NCI-H187 treated with DMSO at 0.1 percent for 48 hours (cell line): ENCODE data around the gene NUP133.
"Not testable (repeated sequence)": the region's sequence is repeated elsewhere in the genome, so short reads cannot be mapped to it uniquely, and the experiment has no call there.

ENCODE experiments used
- DNase-seq: peaks from one replicate; lab custom pipeline; 2025; lab: John Stamatoyannopoulos, UW

The NUP133 gene

DNA sequence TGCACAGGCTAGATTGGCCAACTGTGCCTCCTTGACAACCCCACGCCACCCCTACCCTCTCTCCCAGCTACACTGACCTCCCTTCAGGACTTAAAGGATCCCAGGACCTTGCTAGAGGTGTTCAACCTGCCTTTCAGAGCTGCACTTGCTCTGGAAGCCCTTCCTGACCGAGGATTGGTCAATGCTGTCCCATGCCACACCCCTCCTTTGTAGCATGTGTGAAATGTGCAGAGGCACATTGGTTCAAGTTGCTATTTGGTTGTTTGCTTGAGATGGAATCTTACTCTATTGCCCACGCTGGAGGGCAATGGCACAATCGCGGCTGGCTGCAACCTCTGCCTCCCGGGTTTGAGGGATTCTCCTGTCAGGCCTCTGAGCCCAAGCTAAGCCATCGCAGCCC lies 96.1 kb downstream of the NUP133 start:
- DNase-seq = no peak

DNA sequence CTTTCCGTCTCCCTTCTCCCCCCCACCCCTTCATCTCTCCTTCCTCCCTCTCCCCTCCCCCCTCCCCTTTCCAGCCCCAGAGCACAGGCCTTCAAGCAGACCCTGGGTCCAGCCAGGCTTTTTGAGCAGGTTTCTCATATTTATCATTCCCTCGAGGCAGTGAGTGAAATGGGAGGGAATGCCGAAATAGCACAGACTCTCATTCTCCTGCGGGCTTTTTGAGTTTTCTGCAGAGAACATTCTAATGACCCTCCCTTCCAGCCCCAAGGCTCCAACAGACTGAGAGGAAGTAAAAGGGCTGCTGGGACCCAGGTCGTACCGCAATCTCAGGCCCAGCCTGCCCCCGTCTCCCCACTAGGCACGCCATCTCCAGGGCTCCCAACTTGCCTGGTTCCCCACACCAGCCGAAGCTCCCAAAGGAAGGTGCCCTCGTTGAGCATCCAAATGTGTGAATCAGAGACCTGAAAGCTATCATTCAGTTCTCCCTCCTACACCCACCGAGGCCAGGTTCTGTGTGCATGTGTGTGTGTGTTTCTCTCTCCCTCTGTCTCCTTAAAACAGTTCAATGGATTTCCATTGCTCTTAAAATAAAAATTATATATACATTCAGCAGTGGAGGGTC lies 96.6 kb downstream of the NUP133 start:
- DNase-seq = no peak

DNA sequence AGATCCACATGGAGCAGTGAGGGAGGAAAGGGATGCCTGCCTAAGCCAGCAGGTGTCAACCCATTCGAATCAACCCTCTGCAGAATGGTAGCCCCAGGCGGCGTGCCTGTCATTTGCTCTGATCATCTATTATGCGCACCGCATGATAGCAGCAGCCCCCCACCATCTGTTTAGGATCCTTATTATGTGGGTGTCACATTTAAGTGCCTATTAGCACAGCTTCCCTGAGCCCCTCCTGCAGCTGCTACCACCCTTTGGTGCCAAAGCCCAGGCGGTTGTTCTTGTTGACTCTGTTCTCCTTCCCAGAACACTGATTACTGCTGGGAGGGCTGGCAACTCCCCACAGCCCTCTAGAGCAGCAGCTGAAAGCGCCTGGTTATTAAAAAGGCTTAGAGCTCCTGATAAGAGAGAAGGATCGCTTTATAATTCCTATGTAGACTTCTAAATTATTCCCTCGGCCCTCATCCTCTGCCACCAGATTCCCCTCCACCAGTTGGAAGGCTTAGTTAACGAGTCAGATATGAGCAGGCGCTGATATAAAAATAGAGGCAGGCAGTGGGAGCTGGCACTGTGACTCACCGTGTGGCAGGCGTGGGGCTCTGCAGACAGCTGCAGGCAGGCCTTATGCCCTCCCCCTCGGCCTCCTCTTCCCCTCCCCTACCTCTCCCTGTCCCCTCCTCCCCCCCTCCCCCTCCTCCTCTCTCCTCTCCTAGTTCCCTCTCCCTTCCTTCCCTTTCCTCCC lies 97.3 kb downstream of the NUP133 start:
- no peak for DNase-seq

DNA sequence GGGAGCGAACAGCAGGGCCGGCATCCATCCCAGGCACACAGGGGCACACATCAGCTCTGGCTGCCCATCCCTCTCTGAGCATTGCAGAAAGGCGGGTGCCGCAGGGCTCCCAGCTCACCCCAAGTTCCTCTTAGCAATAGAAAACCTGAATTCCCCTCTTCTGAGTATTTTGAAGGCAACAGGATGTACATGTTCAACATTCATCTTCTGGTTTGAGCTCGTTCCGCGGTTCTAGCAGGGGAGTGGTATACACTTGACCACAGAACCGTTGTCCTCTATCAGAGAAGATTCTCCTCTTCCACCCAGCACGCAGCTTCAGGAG lies 97.8 kb downstream of the NUP133 start:
- DNase-seq = no peak

DNA sequence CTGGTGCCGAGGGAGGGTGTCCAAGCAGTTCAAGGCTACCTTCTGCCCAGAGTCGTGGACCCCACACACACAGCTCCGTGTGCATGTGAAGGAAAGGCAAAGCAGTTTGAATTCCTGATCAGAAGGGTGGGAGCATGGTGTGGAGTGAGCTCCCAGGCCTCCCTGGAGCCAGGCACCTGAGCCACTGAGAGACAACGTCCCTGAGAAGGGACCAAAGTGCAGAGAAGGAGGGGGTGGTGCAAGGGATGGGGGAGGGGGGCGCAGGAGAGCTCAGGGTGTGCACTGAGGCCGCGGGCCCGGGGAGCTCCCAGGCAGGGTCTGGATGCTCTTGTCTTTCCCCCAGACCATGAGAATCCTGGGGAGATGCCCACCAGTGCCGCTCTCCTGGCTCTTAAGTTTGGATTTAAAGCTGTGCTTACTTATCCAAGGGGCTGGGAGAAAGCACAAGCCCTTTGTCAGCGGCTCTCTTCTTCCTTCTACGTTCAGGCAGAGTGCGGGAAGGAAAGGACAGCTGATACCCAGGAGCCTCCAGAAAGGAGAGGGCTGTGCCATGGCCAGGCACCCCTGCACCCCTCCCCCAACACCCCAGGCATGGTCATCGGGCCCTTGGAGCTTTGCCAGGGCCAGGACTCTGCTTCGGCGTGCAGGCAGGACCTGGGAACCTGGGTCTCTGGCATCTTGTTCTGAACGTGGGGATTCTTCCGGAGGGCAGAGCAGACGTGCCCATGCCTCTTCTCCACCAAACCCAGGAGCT lies 98.3 kb downstream of the NUP133 start:
- no peak for DNase-seq

DNA sequence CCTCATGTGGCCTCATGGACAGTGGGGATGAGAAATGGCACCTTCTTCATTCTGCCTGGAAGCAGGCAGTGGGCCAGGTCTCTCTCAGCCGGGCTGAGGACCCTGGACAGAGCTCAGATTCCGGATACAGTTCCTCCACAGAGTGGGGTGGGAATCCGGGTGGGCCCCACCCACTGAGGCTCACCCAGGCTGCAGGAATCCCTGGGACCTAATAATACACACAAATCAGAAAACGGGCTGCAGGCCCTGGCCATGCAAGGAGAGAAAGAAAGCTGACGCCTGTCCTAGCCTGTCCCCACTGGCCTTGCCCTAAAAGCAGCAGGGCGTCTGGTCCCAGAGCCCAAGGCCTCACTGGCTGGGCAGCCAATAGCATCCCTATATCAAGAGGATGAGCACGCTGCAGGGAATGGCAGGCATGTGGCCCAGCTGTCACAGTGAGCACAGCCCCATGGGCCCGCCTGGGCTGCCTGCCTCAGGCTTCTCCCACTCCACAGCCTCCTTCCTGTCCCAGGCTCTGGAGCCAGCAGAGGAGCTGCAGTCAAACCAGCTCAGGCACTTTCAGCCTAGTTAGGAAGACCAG lies 99.6 kb downstream of the NUP133 start:
- DNase-seq = no peak

DNA sequence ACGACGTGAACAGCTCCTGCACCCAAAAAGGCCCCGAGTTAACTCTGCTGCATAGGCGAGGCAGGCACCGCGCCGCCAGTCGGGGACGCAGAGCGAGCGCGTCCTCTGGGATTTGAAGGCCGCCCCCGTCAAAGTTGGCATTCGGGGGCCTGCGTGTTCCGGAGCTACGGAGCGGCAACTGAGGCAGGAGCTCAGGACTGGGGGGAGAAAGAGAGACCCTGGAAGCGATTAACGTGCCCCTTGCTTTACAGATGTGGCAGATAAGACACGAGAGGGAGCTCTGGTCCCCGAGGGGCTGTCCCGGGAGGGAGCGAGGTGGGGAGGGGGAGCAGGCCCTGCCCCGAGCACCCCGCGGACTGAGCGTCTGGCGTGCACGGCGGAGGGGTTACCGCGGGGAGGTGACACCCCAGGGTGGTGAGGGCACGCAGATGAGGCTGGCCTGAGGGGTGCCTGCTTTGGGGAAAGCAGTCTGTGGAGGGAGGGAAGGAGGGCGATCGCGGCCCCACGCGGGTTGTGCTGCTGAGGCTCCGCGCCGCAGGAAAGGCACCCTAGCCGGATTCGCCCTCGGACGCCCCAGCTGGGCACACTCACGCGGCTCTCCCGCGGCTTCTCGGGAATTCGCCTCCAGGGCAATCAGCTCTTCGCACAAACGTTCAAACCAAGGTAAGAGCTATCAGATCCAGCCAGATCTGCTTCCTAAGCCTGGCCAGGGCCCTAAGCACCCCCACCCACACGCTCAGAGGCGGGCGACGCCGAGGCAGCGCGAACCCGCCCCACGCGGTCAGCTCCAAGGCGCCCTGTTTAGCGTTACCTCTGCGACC lies 100.7 kb downstream of the NUP133 start:
- DNase-seq = no peak

DNA sequence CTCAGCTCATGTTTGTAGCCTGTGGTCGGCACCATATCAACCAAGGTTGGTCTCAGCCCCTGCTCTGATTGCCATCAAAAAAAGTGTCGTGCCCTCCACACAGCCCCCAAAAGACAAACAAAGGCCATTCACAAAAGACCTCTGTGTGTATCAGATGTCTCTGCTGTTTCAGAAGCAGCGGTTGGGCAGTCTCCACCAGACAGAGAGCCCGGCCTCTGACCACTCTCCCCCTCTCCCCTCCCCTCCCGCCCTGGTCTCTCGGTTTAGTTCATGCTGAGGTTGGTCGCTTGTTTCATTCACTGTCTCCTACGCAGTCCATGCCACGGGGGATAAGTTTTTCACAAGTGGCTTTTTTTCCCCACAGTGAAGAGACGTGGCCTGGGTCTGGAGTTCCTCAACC lies 101.3 kb downstream of the NUP133 start:
- DNase-seq = no peak

DNA sequence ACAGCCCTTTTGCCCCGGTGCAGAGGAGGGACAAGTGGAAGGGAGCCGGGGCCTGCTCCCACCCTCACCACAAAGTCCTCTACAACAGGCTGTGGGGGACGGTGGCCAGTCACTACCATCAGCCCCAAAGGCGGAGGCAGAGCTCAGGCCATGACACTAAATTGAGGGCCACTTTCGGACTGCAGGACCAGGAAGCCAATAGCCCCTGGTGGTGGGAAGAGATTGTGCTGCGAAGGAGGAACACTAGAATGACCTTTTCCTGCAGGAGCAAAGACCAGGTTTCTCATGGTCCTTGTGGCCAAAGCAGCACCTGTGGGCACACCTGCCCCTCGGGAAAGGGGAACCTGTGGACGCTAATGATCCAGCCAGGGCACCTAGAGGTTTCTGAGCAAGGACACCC lies 104.6 kb downstream of the NUP133 start:
- DNase-seq = no peak

DNA sequence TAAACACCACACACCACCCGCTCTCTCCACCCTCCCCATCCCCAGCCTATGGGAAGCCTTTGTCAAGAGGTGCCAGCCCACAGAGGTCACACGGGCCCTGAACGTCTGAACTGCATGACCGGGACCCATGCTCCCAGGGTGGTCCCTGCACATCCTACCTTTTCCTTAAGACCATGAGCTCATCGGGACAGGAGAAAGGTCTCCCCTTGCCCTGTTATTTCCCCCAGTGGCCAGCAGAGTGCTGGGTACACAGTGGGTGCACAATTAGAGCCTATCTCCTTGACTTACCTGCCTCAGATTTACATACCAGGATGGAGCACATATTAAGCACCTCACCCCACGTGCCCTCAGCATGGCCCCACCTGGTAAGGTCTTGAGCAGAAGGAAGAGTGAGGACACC lies 105.1 kb downstream of the NUP133 start:
- DNase-seq = no peak

DNA sequence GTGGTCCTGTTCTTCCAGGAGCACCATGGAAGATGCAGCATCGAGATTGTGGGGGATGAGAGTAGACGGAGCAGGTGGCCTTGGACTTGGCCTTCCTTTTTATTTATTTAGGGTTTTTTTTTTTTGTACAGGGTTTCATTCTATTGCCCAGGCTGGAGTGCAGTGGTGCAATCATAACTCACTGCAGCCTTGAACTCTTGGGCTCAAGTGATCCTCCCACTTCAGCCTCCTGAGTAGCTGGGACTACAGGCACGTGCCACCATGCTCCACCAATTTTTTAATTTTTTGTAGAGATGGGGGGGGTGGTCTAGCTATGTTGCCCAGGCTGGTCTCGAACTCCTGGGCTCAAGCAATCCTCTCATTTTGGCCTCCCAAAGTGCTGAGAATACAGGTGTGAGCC lies 105.8 kb downstream of the NUP133 start:
- DNase-seq = not testable (repeated sequence)

DNA sequence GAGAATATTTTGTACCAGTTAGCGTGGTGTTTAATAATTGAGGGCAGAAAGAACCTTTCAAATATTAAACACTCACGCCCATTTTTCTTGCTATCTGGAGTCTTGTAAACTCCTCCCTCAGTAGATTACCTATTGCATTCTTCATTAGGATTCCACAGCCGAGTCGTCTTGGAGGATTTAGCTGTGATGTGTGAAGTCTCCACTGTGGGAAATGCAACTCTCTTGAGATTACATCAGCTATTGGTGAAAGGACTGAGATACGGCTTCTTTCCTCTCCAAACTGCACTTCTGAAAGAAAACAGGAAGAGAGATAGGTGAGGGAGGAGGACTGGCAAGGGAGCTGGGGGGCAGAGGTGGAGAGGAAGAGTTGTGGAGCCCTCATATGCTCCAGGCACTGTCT lies 110.4 kb downstream of the NUP133 start:
- DNase-seq = no peak

DNA sequence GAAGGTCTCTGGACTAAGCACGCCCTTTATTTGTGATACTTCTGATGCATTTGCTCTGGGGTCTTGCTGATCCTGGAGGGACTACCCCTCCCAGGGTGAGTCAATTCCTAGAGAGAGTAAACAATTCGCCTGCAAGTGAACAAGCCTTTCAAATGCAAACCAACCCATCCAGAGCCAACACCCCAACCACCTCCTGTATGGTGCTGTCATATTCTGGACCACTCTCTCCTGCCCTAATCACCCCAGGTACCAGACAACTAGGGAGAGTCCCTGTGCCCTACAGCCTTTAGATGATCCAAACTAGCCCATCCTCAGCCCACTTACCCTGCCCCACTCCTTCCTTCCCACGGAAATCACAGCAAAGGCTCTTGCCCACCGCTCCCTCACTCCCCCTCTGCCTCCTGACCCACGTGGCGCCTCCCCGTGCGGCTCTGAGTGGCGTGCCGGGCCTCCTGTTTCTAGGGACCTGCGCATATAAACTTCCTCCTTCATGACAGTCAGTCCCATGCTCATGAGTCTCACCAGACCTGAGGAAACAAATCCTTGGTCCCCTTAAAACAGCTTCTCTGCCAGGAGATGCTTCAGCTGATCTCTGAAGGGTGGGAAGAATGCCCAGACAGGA lies 111.4 kb downstream of the NUP133 start:
- DNase-seq = no peak

DNA sequence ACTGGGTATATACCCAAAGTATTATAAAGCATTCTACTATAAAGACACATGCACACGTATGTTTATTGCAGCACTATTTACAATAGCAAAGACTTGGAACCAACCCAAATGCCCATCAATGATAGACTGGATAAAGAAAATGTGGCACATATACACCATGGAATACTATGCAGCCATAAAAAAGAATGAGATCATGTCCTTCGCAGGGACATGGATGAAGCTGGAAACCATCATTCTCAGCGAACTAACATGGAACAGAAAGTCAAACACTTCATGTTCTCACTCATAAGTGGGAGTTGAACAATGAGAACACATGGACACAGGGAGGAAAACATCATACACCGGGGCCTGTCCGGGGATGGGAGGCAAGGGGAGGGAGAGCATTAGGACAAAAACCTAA lies 113.6 kb downstream of the NUP133 start:
- DNase-seq = not testable (repeated sequence)

DNA sequence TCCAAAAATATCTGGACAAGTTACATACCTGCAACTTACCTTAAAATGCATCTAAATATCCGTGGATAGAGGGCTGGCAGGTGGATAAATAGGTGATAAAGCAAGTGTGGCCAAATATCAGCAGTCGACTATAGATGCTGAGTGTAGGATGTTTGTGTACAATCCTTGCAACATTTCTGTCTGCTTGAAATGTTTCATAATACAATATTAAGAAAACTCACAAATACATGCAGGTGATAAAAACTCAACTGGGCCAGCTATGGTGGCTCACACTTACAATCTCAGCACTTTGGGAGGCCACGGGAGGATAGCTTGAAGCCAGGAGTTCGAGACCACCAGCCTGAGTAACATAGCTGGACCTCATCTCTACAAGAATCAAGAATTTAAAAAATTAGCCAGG lies 115.2 kb downstream of the NUP133 start:
- no peak for DNase-seq
